Measurements from ENCODE around the gene SNX30. TPM values are rescaled to one million over a fixed set of nuclear protein-coding genes. Genes with fewer than 3 reads are reported as not detected.

Gene SNX30
- total RNA-seq, 1 experiment from 2014 or later, result 6.4 TPM

GRCh38 chr9:112842555-112842954, 92.0 kb downstream of the SNX30 start:
- intact Hi-C loops (cut with micrococcal nuclease), result no loop called here
- CTCF ChIA-PET, result no interaction called here
- no TSS peak for BruUV-seq (replicated peaks)

GRCh38 chr9:112844771-112845542, 94.4 kb downstream of the SNX30 start:
- peaks cover 5% of the 10 kb centered on the region; the same call in 1 of the 2 replicates for H3K4me1 ChIP-seq (ENCODE audit: insufficient read depth, low read length)
- no peaks in the 10 kb centered on the region for H3K9me2 ChIP-seq (replicated peaks; ENCODE audit: low read length)
- no peaks in the 10 kb centered on the region for H3F3A ChIP-seq (ENCODE audit: low read length, unreplicated experiment)
- no peaks in the 10 kb centered on the region for H4K20me1 ChIP-seq (ENCODE audit: low read length)
- H3K4me2 ChIP-seq (ENCODE audit: low read length), result no peak overlapping the region
- TF ChIP-seq CTCF (conservative IDR thresholded peaks at IDR 0.05; ENCODE audit: low read depth, low read length), result peak; percentile 91
- TF ChIP-seq EZH2phosphoT487 (IDR thresholded peaks at IDR 0.05; ENCODE audit: borderline replicate concordance, low read length), result no peak
- TF ChIP-seq EZH2 (IDR thresholded peaks at IDR 0.05; ENCODE audit: low read length, unreplicated experiment), result no peak
- H3K36me3 ChIP-seq (ENCODE audit: low read depth, low read length), result no peaks in the 10 kb centered on the region
- peak overlapping the region; percentile 33; the same call in 1 of the 2 replicates for H2AFZ ChIP-seq (ENCODE audit: low read length)
- ATAC-seq (peak; percentile 60), DNase-seq (peak; percentile 82)
- ChIA-PET CTCF (interaction anchor here (0.5 kb wide), 1 partner anchor 984 kb away, joined by 5 read pairs; no protein-coding TSS in a partner anchor), POLR2A (ENCODE audit: unreplicated experiment) (no interaction called here)
- H3K27ac ChIP-seq (ENCODE audit: low read length), result no peak overlapping the region
- no peak overlapping the region for H3K9ac ChIP-seq (ENCODE audit: low read length)
- H3K4me3 ChIP-seq (ENCODE audit: low read length), result no peak overlapping the region
- BruUV-seq (replicated peaks), result no TSS peak
- no peaks in the 10 kb centered on the region for H3K79me2 ChIP-seq (ENCODE audit: low read length)
- H3K9me3 ChIP-seq (ENCODE audit: low read length), result no peaks in the 10 kb centered on the region
- intact Hi-C loops (cut with micrococcal nuclease), result loop anchor here (1.0 kb wide), 1 partner anchor 58 kb away; no protein-coding TSS in a partner anchor
- H3K27me3 ChIP-seq (ENCODE audit: low read length), result no peaks in the 10 kb centered on the region

More at GRCh38 chr9:112842555-112842954, 92.0 kb downstream of the SNX30 start:
- no peaks in the 10 kb centered on the region for H3F3A ChIP-seq (ENCODE audit: low read length, unreplicated experiment)
- H4K20me1 ChIP-seq (ENCODE audit: low read length), result no peaks in the 10 kb centered on the region
- H3K9me3 ChIP-seq (ENCODE audit: low read length), result no peaks in the 10 kb centered on the region
- no peak overlapping the region for H3K27ac ChIP-seq (ENCODE audit: low read length)
- DNase-seq, result no peak
- H3K79me2 ChIP-seq (ENCODE audit: low read length), result no peaks in the 10 kb centered on the region
- no peak overlapping the region for H3K9ac ChIP-seq (ENCODE audit: low read length)
- H3K36me3 ChIP-seq (ENCODE audit: low read depth, low read length), result no peaks in the 10 kb centered on the region
- H3K27me3 ChIP-seq (ENCODE audit: low read length), result no peaks in the 10 kb centered on the region
- H3K4me1 ChIP-seq (ENCODE audit: insufficient read depth, low read length), result peaks cover 5% of the 10 kb centered on the region; the same call in 1 of the 2 replicates
- TF ChIP-seq CTCF (conservative IDR thresholded peaks at IDR 0.05; ENCODE audit: low read depth, low read length), result no peak
- no peak for TF ChIP-seq EZH2phosphoT487 (IDR thresholded peaks at IDR 0.05; ENCODE audit: borderline replicate concordance, low read length)
- no peak for TF ChIP-seq EZH2 (IDR thresholded peaks at IDR 0.05; ENCODE audit: low read length, unreplicated experiment)
- ATAC-seq, result no peak
- POLR2A ChIA-PET (ENCODE audit: unreplicated experiment), result no interaction called here
- no peak overlapping the region for H3K4me3 ChIP-seq (ENCODE audit: low read length)
- no peak overlapping the region for H2AFZ ChIP-seq (ENCODE audit: low read length)
- no peaks in the 10 kb centered on the region for H3K9me2 ChIP-seq (replicated peaks; ENCODE audit: low read length)
- no peak overlapping the region for H3K4me2 ChIP-seq (ENCODE audit: low read length)
